ENCODE results near the gene SWT1. TPM values are rescaled to one million over a fixed set of nuclear protein-coding genes. Genes with fewer than 3 reads are reported as not detected.

The SWT1 gene
- total and polyA plus RNA-seq, 9 of the 15 experiments (the other 6 are each of a cell fraction or from before 2014, with no cell fraction given) = 1.5 to 3.4 (median 2.3) TPM

GRCh38 chr1:185144233-185144632 lies 12.7 kb upstream of the SWT1 start:
- CTCF ChIA-PET (ENCODE audit: low intra/inter-chr PET ratio) = no interaction called here
- Histone ChIP-seq H4K20me1 (replicated peaks; ENCODE audit: control insufficient read depth, insufficient read depth, low read length) (no peaks in the 10 kb centered on the region), H2AFZ (ENCODE audit: low read depth, low read length) (no peak overlapping the region), H3K9me1 (ENCODE audit: control insufficient read depth, insufficient read depth, low read length) (no peaks in the 10 kb centered on the region), H3K4me1 (replicated peaks in 1 of 2; ENCODE audit: control insufficient read depth in 2 of 2, insufficient read depth in 2 of 2, low read length in 2 of 2) (no peaks in the 10 kb centered on the region), H3K36me3 (ENCODE audit: control insufficient read depth, insufficient read depth, low read length) (peaks cover 48% of the 10 kb centered on the region), H3K4me3 (no peak overlapping the region), H3K27me3 (ENCODE audit: control insufficient read depth in 2 of 2, insufficient read depth in 2 of 2, low read length in 2 of 2) (no peaks in the 10 kb centered on the region), H3K27ac (ENCODE audit: extremely low read depth, low read depth, low read length) (no peak overlapping the region), H3K4me2 (ENCODE audit: insufficient read depth, low read length) (no peak overlapping the region), H3K9me3 (replicated peaks; ENCODE audit: control insufficient read depth, insufficient read depth, low read depth, low read length) (no peaks in the 10 kb centered on the region), H3K79me2 (ENCODE audit: control insufficient read depth, insufficient read depth, low read length) (no peaks in the 10 kb centered on the region), H3K9ac (ENCODE audit: insufficient read depth in 1 of 2, low read depth in 2 of 2, low read length in 2 of 2) (no peak overlapping the region)
- in situ Hi-C loops (cut with MboI) (no loop called here), intact Hi-C loops (cut with micrococcal nuclease) (no loop called here)
- TF ChIP-seq ARHGAP35 (IDR thresholded peaks at IDR 0.05; ENCODE audit: partially characterized antibody) (no peak), ELK3 (CRISPR knock-in tag; IDR thresholded peaks at IDR 0.05) (no peak), CHD1 (IDR thresholded peaks at IDR 0.05; ENCODE audit: low read length) (no peak), MLX (CRISPR knock-in tag; conservative IDR thresholded peaks at IDR 0.05) (no peak), SRF (CRISPR knock-in tag; IDR thresholded peaks at IDR 0.05) (no peak), ZNF764 (CRISPR knock-in tag; IDR thresholded peaks at IDR 0.05; ENCODE audit: low read depth) (no peak), GATAD2B (IDR thresholded peaks at IDR 0.05; ENCODE audit: borderline replicate concordance) (no peak), ZNF280B (CRISPR knock-in tag; IDR thresholded peaks at IDR 0.05) (no peak), ZNF384 (IDR thresholded peaks at IDR 0.05; ENCODE audit: low read depth, low read length) (no peak), POLR2AphosphoS5 (IDR thresholded peaks at IDR 0.05; ENCODE audit: control insufficient read depth, insufficient read depth, low read depth, low read length) (no peak), NR2F6 (CRISPR knock-in tag; IDR thresholded peaks at IDR 0.05) (no peak), RUNX1 (IDR thresholded peaks at IDR 0.05; ENCODE audit: low read depth) (no peak), ZFP1 (CRISPR knock-in tag; IDR thresholded peaks at IDR 0.05) (no peak), ZNF780A (CRISPR knock-in tag; IDR thresholded peaks at IDR 0.05) (no peak)
- POLR2A ChIA-PET = interaction anchor here (0.6 kb wide), 1 partner anchor 175 kb away, joined by 3 read pairs; no protein-coding TSS in a partner anchor
- no peak for FAIRE-seq
- no peak for DNase-seq (ENCODE audit: extremely low read depth in 1 of 4, low spot score in 3 of 4)
- no TSS peak for BruUV-seq (replicated peaks)
- ATAC-seq = no peak
